Stimulated activated CD4-positive, alpha-beta T cell treated with anti-CD3 and anti-CD28 coated beads, TNF-alpha, amount 100 ng/mL, for 24 hours (primary cell): ENCODE measurements around the gene PURB.
"Not testable (repeated sequence)": the region's sequence is repeated elsewhere in the genome, so short reads cannot be mapped to it uniquely, and the experiment has no call there.

Source experiments
- DNase-seq, 3 experiments: peaks; one replicate each; pipeline ENCODE4 v3.0.0-alpha.2; 2020; ENCODE audit warnings: low read depth in 3 of 3

The PURB gene

GRCh38 chr7:44885394-44886317 lies at the start of gene PURB:
Gene PURB, minus strand, starts transcription at chr7:44885530. Its CDS starts 182 bp downstream, at chr7:44885348.
- peak; percentile 87 to 94 (median 92) for DNase-seq

- DNase-seq = no peak
These were observed 49.7 kb upstream of the PURB start for GRCh38 chr7:44935016-44935415.

DNA sequence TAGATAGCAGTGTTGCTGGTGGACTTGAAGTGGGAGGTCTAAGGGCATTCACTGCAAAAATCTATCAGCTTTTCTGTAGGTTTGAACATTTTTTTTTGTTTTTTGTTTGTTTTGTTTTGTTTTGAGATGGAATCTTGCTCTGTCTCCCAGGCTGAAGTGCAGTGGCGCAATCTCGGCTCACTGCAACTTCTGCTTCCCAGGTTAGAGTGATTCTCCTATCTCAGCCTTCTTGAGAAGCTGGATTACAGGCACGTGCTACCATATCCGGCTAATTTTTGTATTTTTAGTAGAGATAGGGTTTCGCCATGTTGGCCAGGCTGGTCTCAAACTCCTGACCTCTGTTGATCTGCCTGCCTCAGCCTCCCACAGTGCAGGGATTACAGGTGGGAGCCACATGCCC lies 49.2 kb upstream of the PURB start:
- DNase-seq = not testable (repeated sequence)

DNA sequence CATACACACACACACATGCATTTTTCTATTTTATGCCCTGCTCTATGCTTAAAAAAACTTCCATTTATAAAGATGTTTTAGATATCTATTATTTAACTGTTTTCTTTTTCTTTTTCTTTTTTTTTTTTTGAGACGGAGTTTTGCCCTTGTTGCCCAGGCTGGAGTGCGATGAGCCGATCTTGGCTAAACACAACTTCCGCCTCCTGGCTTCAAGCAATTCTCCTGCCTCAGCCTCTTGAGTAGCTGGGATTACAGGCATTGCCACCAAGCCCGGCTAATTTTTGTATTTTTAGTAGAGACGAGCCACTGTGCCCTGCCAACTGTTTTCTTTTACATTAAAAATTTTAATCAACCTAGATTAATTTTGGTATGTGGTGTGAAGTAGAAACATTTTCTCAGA lies 45.6 kb upstream of the PURB start:
- DNase-seq = no peak

- no peak for DNase-seq
These were observed 37.0 kb upstream of the PURB start for GRCh38 chr7:44922351-44922694.

GRCh38 chr7:44921607-44922350 lies 36.4 kb upstream of the PURB start:
- DNase-seq = peak; percentile 92 to 97 (median 95)

- no peak for DNase-seq
These were observed 34.8 kb upstream of the PURB start for GRCh38 chr7:44920119-44920518.

- DNase-seq = no peak
These were observed 32.7 kb upstream of the PURB start for GRCh38 chr7:44918029-44918428.

DNA sequence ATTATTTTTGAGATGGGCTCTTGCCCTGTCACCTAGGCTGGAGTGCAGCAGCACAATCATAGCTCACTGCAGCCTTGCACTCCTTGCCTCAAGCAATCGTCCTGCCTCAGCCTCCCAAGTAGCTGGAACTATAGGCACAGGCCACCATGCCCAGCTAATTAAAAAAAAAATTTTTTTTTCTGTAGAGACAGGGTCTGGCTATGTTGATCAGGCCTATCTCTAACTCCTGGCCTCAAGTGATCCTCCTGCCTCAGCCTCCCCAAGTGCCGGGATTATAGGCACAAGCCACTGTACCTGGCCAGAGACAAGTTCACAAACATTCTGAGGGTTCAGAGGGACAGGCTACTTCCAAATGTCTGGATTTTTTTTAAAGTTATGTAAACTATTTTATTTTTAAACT lies 32.1 kb upstream of the PURB start:
- DNase-seq = no peak

GRCh38 chr7:44914992-44915607 lies 29.8 kb upstream of the PURB start:
- peak; percentile 43 to 73 (median 60) for DNase-seq

GRCh38 chr7:44912775-44913347 lies 27.5 kb upstream of the PURB start:
- no peak for DNase-seq

GRCh38 chr7:44911911-44912310 lies 26.6 kb upstream of the PURB start:
- DNase-seq = no peak

GRCh38 chr7:44909596-44910389 lies 24.5 kb upstream of the PURB start:
- DNase-seq = no peak

DNA sequence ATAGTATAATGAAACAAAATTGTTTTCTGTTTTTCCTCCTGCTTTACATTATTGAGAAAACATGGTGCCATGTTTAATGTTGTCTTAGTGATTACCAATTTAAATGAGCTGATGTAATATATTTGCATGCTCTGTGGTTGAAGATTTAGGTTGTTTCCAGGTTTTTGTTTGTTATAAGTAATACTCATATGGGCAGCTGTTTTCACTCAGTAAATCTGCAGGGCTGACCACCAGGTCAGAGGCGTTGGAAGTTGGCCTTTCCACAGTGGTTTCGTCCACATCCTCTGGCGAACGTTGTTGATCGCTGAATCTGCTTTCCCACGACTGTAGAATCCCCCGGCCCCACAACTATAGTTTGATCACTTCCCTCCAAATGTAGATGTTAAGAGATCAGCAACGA lies 21.6 kb upstream of the PURB start:
- DNase-seq = no peak

DNA sequence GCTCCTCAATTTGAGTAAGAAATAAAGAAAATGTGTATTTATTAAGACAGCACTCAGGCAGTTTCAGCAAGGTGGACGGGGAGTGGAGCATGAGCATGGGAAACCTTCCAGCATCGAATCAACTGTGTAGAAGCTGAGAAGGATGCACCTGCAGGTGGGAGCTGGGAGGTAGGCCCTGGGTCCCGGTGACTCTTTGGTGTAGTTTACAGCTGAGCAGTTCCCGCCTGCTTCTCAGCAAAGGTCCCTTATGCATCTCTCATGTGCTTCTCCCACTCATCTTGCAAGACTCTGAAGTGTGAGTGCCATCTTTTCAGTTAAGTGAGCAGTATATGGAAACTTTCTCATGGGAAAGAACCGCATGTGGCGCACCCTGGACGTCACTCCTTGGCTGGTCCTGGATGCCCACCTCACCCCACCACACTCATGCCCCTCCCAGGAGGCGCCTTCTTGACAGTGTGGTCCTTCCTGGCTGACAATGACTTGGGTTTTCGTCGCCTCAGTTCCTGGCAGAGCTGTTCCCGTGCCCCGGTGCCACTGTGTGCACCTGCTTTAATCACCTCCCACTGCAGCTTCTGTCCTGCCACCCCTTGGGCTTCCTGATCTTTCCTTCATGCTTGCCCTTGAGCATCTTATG lies 19.8 kb upstream of the PURB start:
- DNase-seq = no peak

- no peak for DNase-seq
These were observed 14.1 kb upstream of the PURB start for GRCh38 chr7:44899443-44899842.

- no peak for DNase-seq
These were observed 12.7 kb upstream of the PURB start for GRCh38 chr7:44898039-44898438.

GRCh38 chr7:44897309-44897708 lies 12.0 kb upstream of the PURB start:
- no peak for DNase-seq

GRCh38 chr7:44894888-44895580 lies 9.7 kb upstream of the PURB start:
- no peak for DNase-seq

DNA sequence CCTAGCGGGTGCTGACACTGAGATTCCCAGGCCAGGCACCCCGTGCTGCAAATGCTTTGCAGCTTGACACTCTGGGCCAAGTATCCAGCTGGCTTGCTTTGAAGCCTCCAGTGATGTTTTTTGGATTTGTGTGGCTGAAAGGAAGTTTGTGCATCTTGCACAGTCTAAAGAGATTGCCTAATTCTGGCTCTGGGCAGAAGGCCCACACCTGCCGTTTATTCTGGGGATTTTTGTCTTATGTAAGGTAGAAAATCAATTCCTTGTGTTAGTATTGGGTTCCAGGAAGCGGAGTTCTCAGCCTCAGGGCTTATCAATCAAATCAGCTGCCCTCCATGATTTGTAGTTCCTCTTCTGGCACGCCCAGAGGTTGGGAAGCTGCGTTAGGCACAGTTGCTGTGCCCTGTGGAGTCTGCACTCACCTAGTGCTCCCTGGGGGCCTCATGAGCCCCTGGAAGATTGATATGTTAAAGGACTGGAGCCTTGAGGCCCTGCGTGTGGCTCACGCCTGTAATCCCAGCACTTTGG lies 8.4 kb upstream of the PURB start:
- no peak for DNase-seq
